Transverse colon (tissue), 4 donors: ENCODE results near the gene DDR2.

ENCODE experiments used
- POLR2A ChIP-seq: fragments of 450-650 bp; IDR thresholded peaks from one replicate; pipeline ENCODE4 v1.6.1; 2016; ENCODE audit warnings: antibody characterized with exemption, mild to moderate bottlenecking, moderate library complexity
- POLR2AphosphoS5 ChIP-seq, 3 donors: sonication (generic); formaldehyde crosslinking; IDR thresholded peaks; one replicate each; pipeline ENCODE4 v1.6.1; 2016; ENCODE audit warnings: antibody characterized with exemption in 3 of 3
- TF ChIP-seq, protein P1 (sequence below), 5 experiments: fragments of 200-600 bp in 3 of 5; fragments of 450-650 bp in 2 of 5; sonication (generic) in 3 of 5; IDR thresholded peaks; 1 replicate in 2 of 5; 2 replicates in 3 of 5; pipeline ENCODE4 v1.5.1; 2016 to 2017; ENCODE audit warnings: antibody characterized with exemption in 5 of 5, inconsistent platforms in 3 of 5, mild to moderate bottlenecking in 2 of 5, moderate library complexity in 1 of 5

GRCh38 chr1:162626761-162627160, 5.5 kb upstream of the DDR2 start:
- TF ChIP-seq POLR2A: no peak
- TF ChIP-seq, protein P1, sequence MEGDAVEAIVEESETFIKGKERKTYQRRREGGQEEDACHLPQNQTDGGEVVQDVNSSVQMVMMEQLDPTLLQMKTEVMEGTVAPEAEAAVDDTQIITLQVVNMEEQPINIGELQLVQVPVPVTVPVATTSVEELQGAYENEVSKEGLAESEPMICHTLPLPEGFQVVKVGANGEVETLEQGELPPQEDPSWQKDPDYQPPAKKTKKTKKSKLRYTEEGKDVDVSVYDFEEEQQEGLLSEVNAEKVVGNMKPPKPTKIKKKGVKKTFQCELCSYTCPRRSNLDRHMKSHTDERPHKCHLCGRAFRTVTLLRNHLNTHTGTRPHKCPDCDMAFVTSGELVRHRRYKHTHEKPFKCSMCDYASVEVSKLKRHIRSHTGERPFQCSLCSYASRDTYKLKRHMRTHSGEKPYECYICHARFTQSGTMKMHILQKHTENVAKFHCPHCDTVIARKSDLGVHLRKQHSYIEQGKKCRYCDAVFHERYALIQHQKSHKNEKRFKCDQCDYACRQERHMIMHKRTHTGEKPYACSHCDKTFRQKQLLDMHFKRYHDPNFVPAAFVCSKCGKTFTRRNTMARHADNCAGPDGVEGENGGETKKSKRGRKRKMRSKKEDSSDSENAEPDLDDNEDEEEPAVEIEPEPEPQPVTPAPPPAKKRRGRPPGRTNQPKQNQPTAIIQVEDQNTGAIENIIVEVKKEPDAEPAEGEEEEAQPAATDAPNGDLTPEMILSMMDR (IDR thresholded peaks at IDR 0.05): no peak
- no peak for TF ChIP-seq POLR2AphosphoS5 (IDR thresholded peaks at IDR 0.05)
